Measurements from ENCODE around the gene DPAGT1. TPM values are rescaled to one million over a fixed set of nuclear protein-coding genes. Genes with fewer than 3 reads are reported as not detected.

The DPAGT1 gene
- total RNA-seq, 1 donor from 2014 or later = 83.4 TPM

Other genes starting within 250 kb of the DPAGT1 start
- 7.5 and 8.1 TPM in 2 replicates for gene CXCR5, start 218.0 kb downstream of the DPAGT1 start, total RNA-seq
- gene BCL9L, start 175.9 kb downstream of the DPAGT1 start, total RNA-seq = 21.9 and 23.7 TPM in 2 replicates
- 0.21 TPM in 1 of 2 replicates, not detected in the other for gene UPK2, start 145.6 kb downstream of the DPAGT1 start, total RNA-seq
- gene FOXR1, start 130.1 kb downstream of the DPAGT1 start, total RNA-seq = not detected in 2 replicates
- gene CENATAC, start 103.7 kb downstream of the DPAGT1 start, total RNA-seq = 44.2 and 47.7 TPM in 2 replicates
- gene RPS25, start 83.5 kb downstream of the DPAGT1 start, total RNA-seq = 1,728 and 1,773 TPM in 2 replicates
- gene TRAPPC4, start 83.1 kb downstream of the DPAGT1 start, total RNA-seq = 121 and 128 TPM in 2 replicates
- gene SLC37A4, start 71.0 kb downstream of the DPAGT1 start, total RNA-seq = 31.7 and 34.4 TPM in 2 replicates
- gene HYOU1, start 44.6 kb downstream of the DPAGT1 start, total RNA-seq = 215 and 226 TPM in 2 replicates
- 24.3 and 25.8 TPM in 2 replicates for gene VPS11, start 34.0 kb downstream of the DPAGT1 start, total RNA-seq
- gene HMBS, start 17.0 kb downstream of the DPAGT1 start, total RNA-seq = 57.4 and 59.0 TPM in 2 replicates
- gene C2CD2L, start 5.5 kb upstream of the DPAGT1 start, total RNA-seq = 24.6 and 25.2 TPM in 2 replicates
- gene HINFP, start 19.7 kb upstream of the DPAGT1 start, total RNA-seq = 29.8 and 35.5 TPM in 2 replicates
- 0.11 and 0.16 TPM in 2 replicates for gene ABCG4, start 47.2 kb upstream of the DPAGT1 start, total RNA-seq
- 26.4 and 31.6 TPM in 2 replicates for gene NLRX1, start 66.9 kb upstream of the DPAGT1 start, total RNA-seq
- 0.48 and 0.57 TPM in 2 replicates for gene NHERF4, start 83.6 kb upstream of the DPAGT1 start, total RNA-seq
- gene CBL, start 104.5 kb upstream of the DPAGT1 start, total RNA-seq = 38.6 and 39.6 TPM in 2 replicates
- gene MCAM, start 215.3 kb upstream of the DPAGT1 start, total RNA-seq = 6.0 and 7.2 TPM in 2 replicates
- gene RNF26, start 232.7 kb upstream of the DPAGT1 start, total RNA-seq = 29.9 and 32.6 TPM in 2 replicates
- not detected in 2 replicates for gene C1QTNF5, start 239.0 kb upstream of the DPAGT1 start, total RNA-seq
- not detected in 2 replicates for gene MFRP, start 244.9 kb upstream of the DPAGT1 start, total RNA-seq

Data from activated T-helper 2 cell treated with anti-CD3 and anti-CD28 coated beads, Interferon-gamma antibody, Interleukin-2, Interleukin-4, amounts not matched to agents 10 μg/mL and 5 μg/mL and 100 μg/mL, durations not matched to agents 14 hours and 24 hours and 36 hours (primary cell).